SW480 (cell line): ENCODE results near the gene IQSEC1.
A peak's percentile ranks its signal among the peaks of the same experiment; 100 is the strongest.

Source experiments
- DNase-seq: peaks from one replicate; pipeline ENCODE4 v3.0.0-alpha.2; 2016; ENCODE audit warnings: low spot score

Gene IQSEC1

GRCh38 chr3:12999147-13000140 is 73.8 kb downstream of the IQSEC1 start:
- DNase-seq, result peak; percentile 97

- no peak for DNase-seq
Observed at GRCh38 chr3:12998648-12999047, 74.6 kb downstream of the IQSEC1 start.

GRCh38 chr3:12997387-12997786 is 75.8 kb downstream of the IQSEC1 start:
- no peak for DNase-seq

- no peak for DNase-seq
Observed at GRCh38 chr3:12996181-12996506, 77.1 kb downstream of the IQSEC1 start.

GRCh38 chr3:12995389-12996180 is 77.6 kb downstream of the IQSEC1 start:
- no peak for DNase-seq

GRCh38 chr3:12994607-12995388 is 78.4 kb downstream of the IQSEC1 start:
- DNase-seq, result peak; percentile 86

GRCh38 chr3:12994357-12994606 is 78.9 kb downstream of the IQSEC1 start:
- DNase-seq, result no peak

- no peak for DNase-seq
Observed at GRCh38 chr3:12993517-12994356, 79.5 kb downstream of the IQSEC1 start.

GRCh38 chr3:12992629-12993516 is 80.4 kb downstream of the IQSEC1 start:
- DNase-seq, result no peak

GRCh38 chr3:12991861-12992281 is 81.4 kb downstream of the IQSEC1 start:
- no peak for DNase-seq

- no peak for DNase-seq
Observed at GRCh38 chr3:12991481-12991837, 81.8 kb downstream of the IQSEC1 start.

- DNase-seq, result no peak
Observed at GRCh38 chr3:12990781-12991480, 82.3 kb downstream of the IQSEC1 start.

- no peak for DNase-seq
Observed at GRCh38 chr3:12990306-12990705, 82.9 kb downstream of the IQSEC1 start.

- DNase-seq, result no peak
Observed at GRCh38 chr3:12988728-12989454, 84.3 kb downstream of the IQSEC1 start.

GRCh38 chr3:12987602-12988001 is 85.6 kb downstream of the IQSEC1 start:
- no peak for DNase-seq

- no peak for DNase-seq
Observed at GRCh38 chr3:12986986-12987385, 86.2 kb downstream of the IQSEC1 start.

GRCh38 chr3:12986521-12986920 is 86.7 kb downstream of the IQSEC1 start:
- DNase-seq, result no peak

GRCh38 chr3:12986031-12986430 is 87.2 kb downstream of the IQSEC1 start:
- DNase-seq, result no peak

- no peak for DNase-seq
Observed at GRCh38 chr3:12985148-12985547, 88.1 kb downstream of the IQSEC1 start.
